NCI-H2029 treated with DMSO at 0.1 percent for 48 hours (cell line): Measurements from ENCODE around the gene TMEM39A.

Source experiments
- DNase-seq: peaks from one replicate; lab custom pipeline; 2025; lab: John Stamatoyannopoulos, UW

TMEM39A gene

DNA sequence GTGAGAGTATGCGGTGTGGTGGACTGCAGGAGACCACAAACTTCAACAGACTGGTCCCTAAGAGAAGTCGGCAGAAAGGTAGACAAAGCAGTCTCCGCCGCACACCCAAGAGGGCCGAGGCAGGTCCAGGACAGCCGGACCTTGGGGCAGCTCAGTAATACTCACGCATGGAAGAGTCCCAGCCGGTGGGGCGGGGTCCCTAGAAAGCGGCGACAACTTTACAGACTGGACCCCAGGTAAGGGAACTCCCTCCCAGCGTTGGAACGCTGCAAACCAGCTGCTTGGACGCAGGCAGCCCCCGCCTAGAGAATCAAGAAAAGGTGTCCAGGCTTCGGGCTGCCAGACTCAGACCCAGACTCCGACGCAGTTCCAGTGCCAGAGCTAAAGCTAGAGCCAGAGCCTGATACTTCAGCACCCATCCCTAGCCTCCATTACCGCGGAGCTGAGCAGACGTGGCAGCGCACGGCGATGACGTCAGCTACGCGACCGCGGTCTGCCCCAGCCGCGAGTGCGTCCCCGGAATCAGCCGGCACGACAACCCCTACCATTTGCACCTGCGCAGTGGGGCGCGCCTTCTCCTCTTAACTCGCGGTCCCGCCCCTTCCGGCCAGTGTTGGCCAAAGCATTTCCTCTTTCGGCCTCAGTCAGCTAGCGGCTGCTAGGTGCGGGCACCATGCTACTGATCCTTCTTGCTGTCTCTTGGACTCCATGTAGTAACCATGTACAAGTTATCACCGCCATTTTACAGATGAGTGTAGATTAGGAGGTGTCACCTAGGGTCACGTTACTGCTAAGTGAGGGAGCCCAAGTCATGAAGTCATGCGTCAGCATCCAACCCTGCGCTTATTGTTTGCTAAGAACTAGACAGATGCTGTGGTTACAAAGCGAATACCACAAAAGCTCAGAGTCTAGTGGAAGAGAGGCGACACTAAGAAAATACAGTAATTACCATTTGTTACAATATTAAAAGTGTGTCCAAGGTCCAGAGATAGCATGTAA lies at the start of gene TMEM39A:
TSS of gene TMEM39A (minus strand) at position 445 of the 999 bp plus-strand sequence. CDS start 1,541 bp downstream, outside the sequence.
- peak; percentile 92 for DNase-seq

GRCh38 chr3:119510690-119511089 lies 47.3 kb upstream of the TMEM39A start:
- no peak for DNase-seq

GRCh38 chr3:119508172-119508845 lies 44.9 kb upstream of the TMEM39A start:
- no peak for DNase-seq

GRCh38 chr3:119507404-119507803 lies 44.0 kb upstream of the TMEM39A start:
- DNase-seq = no peak

DNA sequence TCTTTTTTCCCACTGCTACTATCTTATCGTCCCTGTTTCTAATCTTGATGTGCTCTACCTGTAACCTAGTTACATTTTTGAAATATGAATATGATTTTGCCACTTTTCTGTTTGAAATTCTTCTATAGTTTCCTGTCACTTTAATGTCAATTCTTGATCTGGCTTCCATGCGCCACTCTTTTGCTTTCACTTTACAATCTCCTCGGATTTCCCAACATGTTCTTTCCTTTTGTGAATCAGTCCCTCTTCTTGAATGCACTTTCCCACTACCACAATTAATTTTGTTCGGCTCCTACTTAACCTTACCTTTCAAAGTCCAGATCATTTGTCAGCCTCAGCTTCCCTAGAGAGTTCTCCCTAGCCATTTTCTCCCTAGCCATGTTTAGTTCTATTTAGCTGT lies 43.2 kb upstream of the TMEM39A start:
- no peak for DNase-seq

DNA sequence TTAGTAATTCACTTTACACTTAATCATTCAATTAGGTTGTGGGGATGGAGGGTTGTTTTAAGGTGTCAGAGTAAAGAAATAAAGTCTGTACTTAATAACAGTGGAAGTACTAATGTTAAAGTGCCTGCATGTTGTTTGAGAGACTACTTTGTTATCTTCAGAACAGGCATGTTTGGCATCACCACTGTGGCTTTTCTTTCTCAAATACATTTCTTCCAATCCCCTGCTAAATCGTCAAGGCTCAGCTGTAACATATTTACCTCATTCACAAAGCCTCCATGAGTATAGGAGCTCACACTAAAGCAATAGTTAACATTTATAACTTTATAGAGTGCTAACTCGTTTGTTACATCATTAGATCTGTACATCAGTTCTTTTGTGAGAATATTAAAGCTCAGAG lies 37.5 kb upstream of the TMEM39A start:
- no peak for DNase-seq

- no peak for DNase-seq
Measured at GRCh38 chr3:119500265-119500664, 36.9 kb upstream of the TMEM39A start.

GRCh38 chr3:119498186-119499011 lies 35.0 kb upstream of the TMEM39A start, which contains the start of gene TIMMDC1:
TSS of gene TIMMDC1 (plus strand) at chr3:119498547. CDS start at chr3:119498734, 187 bp downstream.
- DNase-seq = peak; percentile 91

- no peak for DNase-seq
Measured at GRCh38 chr3:119497820-119498185, 34.4 kb upstream of the TMEM39A start.

GRCh38 chr3:119494597-119494996 lies 31.2 kb upstream of the TMEM39A start:
- no peak for DNase-seq

DNA sequence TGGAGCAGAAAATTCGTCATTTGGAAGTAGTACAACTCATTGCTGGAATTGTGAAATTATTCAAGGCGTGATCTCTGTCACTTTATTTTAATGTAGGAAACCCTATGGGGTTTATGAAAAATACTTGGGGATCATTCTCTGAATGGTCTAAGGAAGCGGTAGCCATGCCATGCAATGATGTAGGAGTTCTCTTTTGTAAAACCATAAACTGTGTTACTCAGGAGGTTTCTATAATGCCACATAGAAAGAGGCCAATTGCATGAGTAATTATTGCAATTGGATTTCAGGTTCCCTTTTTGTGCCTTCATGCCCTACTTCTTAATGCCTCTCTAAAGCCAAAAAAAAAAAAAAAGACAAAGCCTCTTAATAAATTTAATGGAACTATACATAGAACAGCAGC lies 29.4 kb upstream of the TMEM39A start:
- no peak for DNase-seq

GRCh38 chr3:119492128-119492527 lies 28.7 kb upstream of the TMEM39A start:
- DNase-seq = no peak

GRCh38 chr3:119490153-119490552 lies 26.7 kb upstream of the TMEM39A start:
- no peak for DNase-seq

DNA sequence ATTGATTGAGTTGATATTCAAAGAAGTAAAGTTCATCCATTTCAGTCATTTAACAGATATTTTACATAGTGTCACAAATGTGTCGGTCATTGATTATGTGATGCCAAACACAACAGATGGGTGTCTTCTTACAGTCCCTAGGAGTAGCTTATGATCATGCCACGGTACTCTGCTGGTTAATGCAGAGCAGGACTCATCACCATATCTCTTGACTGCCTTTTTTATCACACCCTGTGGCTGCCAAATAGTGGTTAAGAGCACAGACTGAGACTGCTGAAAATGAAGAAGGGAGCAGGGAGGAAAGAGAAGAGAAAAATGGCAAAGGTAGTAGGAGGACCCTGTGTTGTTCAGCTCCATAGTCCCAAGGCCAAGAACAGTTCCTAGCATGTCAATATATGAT lies 22.1 kb upstream of the TMEM39A start:
- no peak for DNase-seq

DNA sequence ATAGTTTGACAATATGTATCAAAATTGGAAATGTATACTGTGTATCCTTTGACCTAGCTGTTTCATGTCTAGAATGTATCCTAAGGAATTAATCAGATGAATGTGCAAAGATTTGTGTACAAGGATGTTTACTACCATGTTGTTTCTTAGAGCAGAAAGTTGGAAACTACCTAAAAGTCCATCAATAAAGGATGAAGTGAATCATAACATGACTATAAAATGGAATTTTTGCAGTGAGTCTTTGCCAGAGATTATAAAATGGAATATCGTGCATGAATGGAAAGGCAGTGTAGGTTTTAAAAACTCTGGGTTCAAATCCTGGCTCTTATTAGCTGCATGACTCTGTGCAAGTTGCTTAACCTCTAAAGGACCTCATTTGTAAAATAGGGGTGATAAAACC lies 19.7 kb upstream of the TMEM39A start:
- DNase-seq = no peak

GRCh38 chr3:119481079-119481478 lies 17.7 kb upstream of the TMEM39A start:
- no peak for DNase-seq

- DNase-seq = no peak
Measured at GRCh38 chr3:119470866-119471265, 7.5 kb upstream of the TMEM39A start.

DNA sequence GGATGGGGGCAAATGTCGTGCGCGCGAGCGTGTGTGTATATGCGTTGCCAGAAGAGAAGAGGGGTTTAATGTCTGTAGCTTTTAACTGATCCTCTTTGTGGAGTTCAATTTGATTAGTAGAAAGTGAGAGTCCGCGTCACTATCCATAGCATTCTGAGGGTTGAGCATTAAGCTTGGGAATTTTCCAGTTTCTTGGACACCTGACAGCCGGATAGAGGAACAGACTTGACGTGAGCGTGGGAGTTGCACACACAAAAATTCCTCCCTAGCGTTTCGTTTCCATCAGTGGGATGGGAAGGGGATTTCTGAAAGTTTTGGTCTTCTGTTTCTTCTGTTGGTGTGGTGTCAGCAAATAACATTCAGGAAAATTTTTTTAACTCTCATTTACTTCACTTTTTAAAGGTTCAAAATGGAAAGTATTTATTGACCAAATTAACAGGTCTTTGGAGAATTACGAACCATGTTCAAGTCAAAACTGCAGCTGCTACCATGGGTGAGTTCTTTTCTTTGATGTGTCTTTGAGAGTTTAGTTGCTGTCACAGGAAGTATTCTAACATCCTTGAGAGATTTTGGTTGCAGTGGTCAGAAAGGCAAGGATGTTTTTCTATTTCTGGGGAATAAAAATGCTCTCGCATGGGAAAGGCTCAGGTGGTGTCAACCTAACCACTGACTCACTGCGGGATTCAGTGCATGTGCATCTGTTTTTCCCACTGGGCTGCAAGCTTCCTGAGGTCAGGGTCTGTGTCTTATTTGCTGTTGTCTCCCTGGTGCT lies 6.2 kb upstream of the TMEM39A start:
- DNase-seq = no peak

DNA sequence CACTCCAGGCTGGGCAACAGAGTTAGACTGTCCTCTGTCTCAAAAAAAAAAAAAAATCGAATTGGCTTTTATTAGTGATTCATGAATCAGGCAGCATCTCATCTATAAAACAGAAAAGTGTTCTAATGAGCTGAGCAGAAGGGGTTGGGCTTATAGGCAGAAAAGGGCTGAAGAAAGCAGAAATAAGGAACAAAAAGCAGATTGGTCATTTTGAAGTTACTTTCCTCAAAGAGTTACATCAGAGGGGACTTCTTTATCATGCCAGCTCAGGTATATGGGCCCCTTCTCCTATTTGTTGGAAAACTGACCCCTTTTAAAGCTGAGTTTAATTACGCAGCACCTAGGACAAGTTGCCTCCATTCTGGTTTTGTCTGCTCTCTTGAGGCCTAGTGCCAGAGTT lies 4.6 kb upstream of the TMEM39A start:
- no peak for DNase-seq

- DNase-seq = no peak
Measured at GRCh38 chr3:119457246-119457645, 6.2 kb downstream of the TMEM39A start.

DNA sequence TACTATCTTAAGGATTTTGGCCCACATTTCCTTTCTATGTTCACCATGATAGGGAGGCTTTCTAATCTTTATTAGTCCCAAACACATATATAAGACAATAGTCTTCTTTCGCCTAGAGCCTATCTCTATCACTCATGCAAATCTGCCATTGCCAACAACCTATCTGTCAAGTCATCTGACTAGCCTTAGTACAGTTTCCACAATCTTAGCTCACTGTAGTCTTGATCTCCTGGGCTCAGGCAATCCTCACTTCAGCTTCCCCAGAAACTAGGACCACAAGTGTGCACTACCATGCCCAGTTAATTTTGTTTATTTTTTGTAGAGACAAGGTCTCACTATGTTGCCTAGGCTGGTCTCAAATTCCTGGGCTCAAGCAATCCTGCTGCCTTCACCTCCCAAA lies 6.9 kb downstream of the TMEM39A start:
- DNase-seq = no peak
